IMR-90 (cell line): ENCODE results near the gene IP6K3. TPM values are rescaled to one million over a fixed set of nuclear protein-coding genes. Genes with fewer than 3 reads are reported as not detected.

ENCODE experiments used
- ATAC-seq: fragments of 200-7000 bp; cut with Tn5 transposase; 2 replicates; pipeline ENCODE4 v1.9.1; 2020; ENCODE audit warnings: low read depth, mild to moderate bottlenecking, moderate library complexity
- BruUV-seq: library from RNA; stranded (reverse); fragments of 400-500 nt; replicated peaks from 2 replicates; lab custom pipeline; 2021; lab: Mats Ljungman, UMichigan
- CTCF ChIA-PET: fragments of 300-600 bp; formaldehyde crosslinking; extraction: SDS; loops from one replicate; lab custom pipeline; 2021; ENCODE audit warnings: antibody characterized with exemption; lab: Yijun Ruan, JAX
- POLR2A ChIA-PET: fragments of 300-600 bp; sonication (Branson Sonifier 250); formaldehyde crosslinking; loops from one replicate; lab custom pipeline; 2022; ENCODE audit warnings: antibody characterized with exemption; ENCODE audit not compliant: unreplicated experiment; lab: Charles Lee
- DNase-seq: peaks from one replicate; pipeline ENCODE4 v3.0.0; 2013
- H2AFZ ChIP-seq: replicated peaks from 2 replicates; pipeline ENCODE3; 2013; ENCODE audit warnings: low read length, mild to moderate bottlenecking; ENCODE audit not compliant: poor library complexity
- H2AK5ac ChIP-seq: 2 replicates; pipeline ENCODE4 v1.6.1; 2013; ENCODE audit warnings: low read depth, low read length, inconsistent platforms
- H2AK9ac ChIP-seq: replicated peaks from 2 replicates; pipeline ENCODE3; 2013; ENCODE audit warnings: mild to moderate bottlenecking, low read depth, low read length, moderate library complexity; ENCODE audit not compliant: poor library complexity
- H2BK120ac ChIP-seq: 2 replicates; pipeline ENCODE4 v1.6.1; 2013; ENCODE audit warnings: low read depth, low read length, inconsistent platforms
- H2BK15ac ChIP-seq: 3 replicates; pipeline ENCODE4 v1.6.1; 2013; ENCODE audit warnings: low read depth, low read length, inconsistent platforms
- H2BK20ac ChIP-seq: 2 replicates; pipeline ENCODE4 v1.6.1; 2013; ENCODE audit warnings: low read depth, mild to moderate bottlenecking, inconsistent platforms, low read length, moderate library complexity
- H2BK5ac ChIP-seq: 2 replicates; pipeline ENCODE4 v1.6.1; 2013; ENCODE audit warnings: mild to moderate bottlenecking, low read depth, low read length, inconsistent platforms; ENCODE audit not compliant: poor library complexity, severe bottlenecking
- H3K14ac ChIP-seq: replicated peaks from 2 replicates; pipeline ENCODE4 v1.6.1; 2013; ENCODE audit warnings: low read depth, low read length, inconsistent platforms
- H3K18ac ChIP-seq: 2 replicates; pipeline ENCODE4 v1.6.1; 2013; ENCODE audit warnings: low read depth, low read length, control low read depth
- H3K23ac ChIP-seq: 2 replicates; pipeline ENCODE4 v1.6.1; 2013; ENCODE audit warnings: low read depth, low read length, inconsistent platforms
- H3K27ac ChIP-seq: 2 replicates; pipeline ENCODE4 v1.5.1; 2013; ENCODE audit warnings: mild to moderate bottlenecking, control low read depth, low read length; ENCODE audit not compliant: insufficient read depth
- H3K27me3 ChIP-seq: 2 replicates; pipeline ENCODE4 v1.6.1; 2013; ENCODE audit warnings: low read length; ENCODE audit not compliant: control insufficient read depth, insufficient read depth
- H3K36me3 ChIP-seq: 2 replicates; pipeline ENCODE4 v1.6.1; 2013; ENCODE audit warnings: low read length, mixed read lengths; ENCODE audit not compliant: control insufficient read depth, insufficient read depth
- H3K4ac ChIP-seq: 2 replicates; pipeline ENCODE4 v1.6.1; 2013; ENCODE audit warnings: low read depth, low read length, inconsistent platforms
- H3K4me1 ChIP-seq: 2 replicates; pipeline ENCODE4 v1.6.1; 2013; ENCODE audit warnings: low read length, mixed read lengths; ENCODE audit not compliant: control insufficient read depth, insufficient read depth
- H3K4me2 ChIP-seq: 2 replicates; pipeline ENCODE4 v1.6.1; 2013; ENCODE audit warnings: low read depth, mild to moderate bottlenecking, control low read depth, low read length, moderate library complexity
- H3K4me3 ChIP-seq: 2 replicates; pipeline ENCODE4 v1.5.1; 2013; ENCODE audit warnings: low read depth, mild to moderate bottlenecking, control low read depth, low read length, moderate library complexity; ENCODE audit not compliant: insufficient read depth
- H3K56ac ChIP-seq: 2 replicates; pipeline ENCODE4 v1.6.1; 2013; ENCODE audit warnings: low read length, inconsistent platforms; ENCODE audit not compliant: insufficient read depth; ENCODE audit errors: extremely low read depth
- H3K79me1 ChIP-seq, 2 experiments: 2 replicates each; pipeline ENCODE4 v1.6.1; 2013; ENCODE audit warnings: low read length in 2 of 2, inconsistent platforms in 1 of 2, low read depth in 1 of 2
- H3K9ac ChIP-seq: 2 replicates; pipeline ENCODE4 v1.6.1; 2013; ENCODE audit warnings: low read depth, low read length, control low read depth
- H3K9me1 ChIP-seq: 2 replicates; pipeline ENCODE4 v1.6.1; 2013; ENCODE audit warnings: low read length, inconsistent platforms; ENCODE audit not compliant: insufficient read depth
- H3K9me3 ChIP-seq: 2 replicates; pipeline ENCODE4 v1.6.1; 2013; ENCODE audit warnings: low read length; ENCODE audit not compliant: control insufficient read depth, insufficient read depth
- H4K20me1 ChIP-seq: 2 replicates; pipeline ENCODE4 v1.6.1; 2013; ENCODE audit warnings: low read length, inconsistent platforms; ENCODE audit not compliant: insufficient read depth
- H4K5ac ChIP-seq: 2 replicates; pipeline ENCODE4 v1.6.1; 2013; ENCODE audit warnings: mild to moderate bottlenecking, low read depth, low read length, control low read depth
- H4K8ac ChIP-seq, 2 experiments: 2 replicates each; pipeline ENCODE4 v1.6.1; 2013; ENCODE audit warnings: low read depth in 2 of 2, low read length in 2 of 2, control low read depth in 1 of 2, inconsistent platforms in 1 of 2
- H4K91ac ChIP-seq: 2 replicates; pipeline ENCODE4 v1.6.1; 2013; ENCODE audit warnings: low read depth, low read length, inconsistent platforms; ENCODE audit not compliant: insufficient read depth
- BHLHE40 ChIP-seq: fragments of 150-350 bp; IDR thresholded peaks from 2 replicates; pipeline ENCODE4 v1.6.1; 2016; ENCODE audit warnings: mild to moderate bottlenecking, low read depth, low read length
- CEBPB ChIP-seq: IDR thresholded peaks from 2 replicates; pipeline ENCODE4 v1.6.1; 2012; ENCODE audit warnings: low read depth, low read length, improper control_type of control experiment
- CHD1 ChIP-seq: IDR thresholded peaks from 2 replicates; pipeline ENCODE4 v1.6.1; 2012; ENCODE audit warnings: low read depth, low read length, improper control_type of control experiment
- CTCF ChIP-seq: conservative IDR thresholded peaks from 2 replicates; pipeline ENCODE4 v1.5.1; 2012; ENCODE audit warnings: mild to moderate bottlenecking, low read depth, low read length, improper control_type of control experiment
- ELK1 ChIP-seq: fragments of 150-350 bp; IDR thresholded peaks from 2 replicates; pipeline ENCODE4 v1.6.1; 2016; ENCODE audit warnings: low read depth, mild to moderate bottlenecking, low read length, moderate library complexity, borderline replicate concordance
- FOS ChIP-seq: fragments of 150-350 bp; IDR thresholded peaks from 2 replicates; pipeline ENCODE4 v1.6.1; 2016; ENCODE audit warnings: low read depth, low read length
- MAFK ChIP-seq: IDR thresholded peaks from 2 replicates; pipeline ENCODE4 v1.6.1; 2012; ENCODE audit warnings: low read depth, low read length, improper control_type of control experiment
- MAZ ChIP-seq: IDR thresholded peaks from 2 replicates; pipeline ENCODE4 v1.6.1; 2012; ENCODE audit warnings: low read depth, mild to moderate bottlenecking, low read length, improper control_type of control experiment, moderate library complexity, borderline replicate concordance
- MXI1 ChIP-seq: IDR thresholded peaks from 2 replicates; pipeline ENCODE4 v1.6.1; 2012; ENCODE audit warnings: low read depth, mild to moderate bottlenecking, low read length, moderate library complexity, borderline replicate concordance
- NFE2L2 ChIP-seq: fragments of 150-350 bp; IDR thresholded peaks from 2 replicates; pipeline ENCODE4 v1.6.1; 2016; ENCODE audit warnings: low read depth, mild to moderate bottlenecking, low read length
- POLR2A ChIP-seq: IDR thresholded peaks from 2 replicates; pipeline ENCODE4 v1.6.1; 2012; ENCODE audit warnings: mild to moderate bottlenecking, low read depth, low read length
- RAD21 ChIP-seq: IDR thresholded peaks from 2 replicates; pipeline ENCODE4 v1.6.1; 2012; ENCODE audit warnings: low read length, improper control_type of control experiment
- RCOR1 ChIP-seq: IDR thresholded peaks from 2 replicates; pipeline ENCODE4 v1.6.1; 2012; ENCODE audit warnings: mild to moderate bottlenecking, low read length, improper control_type of control experiment; ENCODE audit not compliant: insufficient replicate concordance
- RFX5 ChIP-seq: IDR thresholded peaks from 2 replicates; pipeline ENCODE4 v1.8.0; 2012; ENCODE audit warnings: low read depth, mild to moderate bottlenecking, low read length, moderate library complexity
- SMC3 ChIP-seq: fragments of 150-350 bp; IDR thresholded peaks from 2 replicates; pipeline ENCODE4 v1.6.1; 2016; ENCODE audit warnings: low read depth, mild to moderate bottlenecking, antibody characterized with exemption, low read length, moderate library complexity
- USF2 ChIP-seq: fragments of 150-350 bp; IDR thresholded peaks from 2 replicates; pipeline ENCODE4 v1.6.1; 2017; ENCODE audit warnings: mild to moderate bottlenecking, antibody characterized with exemption, low read length, low read depth
- WGBS, 2 experiments: methylation state at CpG; one replicate each; pipeline versions ENCODE4 v1.1.5 to v1.1.7; 2013; ENCODE audit warnings: missing lambda C conversion rate in 2 of 2; ENCODE audit not compliant: insufficient read length in 1 of 2; ENCODE audit errors: extremely low coverage in 2 of 2; 5-methylcytosine and 5-hydroxymethylcytosine counted together
- dilution Hi-C: fragments of 300-500 bp; cut with HindIII; formaldehyde crosslinking; loops from one replicate; pipeline ENCODE4 v1.14.3; 2018; ENCODE audit warnings: low sequenced_read_pairs; ENCODE audit not compliant: unreplicated experiment
- in situ Hi-C: fragments of 300-500 bp; cut with MboI; formaldehyde crosslinking; loops from 3 replicates; pipeline ENCODE4 v1.14.3; 2019; ENCODE audit warnings: low sequenced_read_pairs, inconsistent platforms, mixed read lengths
- intact Hi-C: fragments of 100-400 bp; cut with micrococcal nuclease; formaldehyde crosslinking; loops from 2 replicates; pipeline ENCODE4 v1.10.0; 2022
- polyA plus RNA-seq, 3 experiments: library from polyadenylated mRNA; depleted of rRNA; stranded (reverse); fragments of >200 nt; gene quantifications; 2 replicates each; pipeline ENCODE4 v1.2.3, GENCODE V29; 2012; ENCODE audit warnings: low replicate concordance in 1 of 3
- total RNA-seq: library from RNA; depleted of rRNA; stranded (reverse); fragments of >200 nt; gene quantifications from 2 replicates; pipeline ENCODE4 v1.2.3, GENCODE V29; 2012

IP6K3 gene
- total and polyA plus RNA-seq, 2 of the 4 experiments (the other 2 are of a cell fraction) = 0.18 to 0.51 TPM

- Histone ChIP-seq H3K56ac (no peak overlapping the region), H3K27me3 (no peaks in the 10 kb centered on the region), H3K4me1 (peaks cover 27% of the 10 kb centered on the region), H3K27ac (no peak overlapping the region), H4K5ac (no peak overlapping the region), H2BK5ac (no peak overlapping the region), H3K9me1 (peaks cover 28% of the 10 kb centered on the region), H3K9me3 (no peaks in the 10 kb centered on the region), H2AFZ (no peak overlapping the region), H3K23ac (no peak overlapping the region), H2AK5ac (no peak overlapping the region), H4K8ac (no peak overlapping the region), H3K4ac (no peak overlapping the region), H2AK9ac (no peak overlapping the region), H3K18ac (no peak overlapping the region), H3K79me1 (peaks cover 52 to 88% of the 10 kb centered on the region in 2 experiments), H2BK120ac (no peak overlapping the region), H3K4me3 (no peak overlapping the region), H2BK20ac (no peak overlapping the region), H4K20me1 (peaks cover 30% of the 10 kb centered on the region), H2BK15ac (no peak overlapping the region), H3K36me3 (peaks cover 46% of the 10 kb centered on the region), H4K91ac (no peak overlapping the region), H3K9ac (no peak overlapping the region), H3K4me2 (no peak overlapping the region), H3K14ac (no peak overlapping the region)
- ChIA-PET CTCF (no interaction called here), POLR2A (no interaction called here)
- TF ChIP-seq RAD21 = no peak
- TF ChIP-seq BHLHE40 = no peak
- TF ChIP-seq ELK1 = no peak
- TF ChIP-seq USF2 = no peak
- no peak for TF ChIP-seq CTCF
- TF ChIP-seq MAZ = no peak
- no peak for TF ChIP-seq RCOR1
- no peak for TF ChIP-seq SMC3
- TF ChIP-seq CEBPB = no peak
- no peak for TF ChIP-seq MXI1
- no peak for TF ChIP-seq FOS
- no peak for TF ChIP-seq RFX5
- no peak for TF ChIP-seq NFE2L2
- no peak for TF ChIP-seq CHD1
- TF ChIP-seq POLR2A = no peak
- TF ChIP-seq MAFK = no peak
- dilution Hi-C loops = no loop called here
- ATAC-seq (no peak), DNase-seq (no peak)
- intact Hi-C loops = loop anchor here (5.0 kb wide), 1 partner anchor 243 kb away; no protein-coding TSS in a partner anchor
- 67% methylated on average over 1 of the region's 13 CpGs; no CpG with 5 or more reads in 1 of the 2 experiments for WGBS, 2 experiments
- BruUV-seq = no TSS peak
- in situ Hi-C loops = no loop called here
Observed at GRCh38 chr6:33784787-33785186, 38.1 kb upstream of the IP6K3 start.
